Measurements from ENCODE around the gene CT45A5.
"Not testable (repeated sequence)": the region's sequence is repeated elsewhere in the genome, so short reads cannot be mapped to it uniquely, and the experiment has no call there.

The CT45A5 gene

GRCh38 chrX:135785403-135785802, at the start of gene CT45A5:
CT45A5 (minus strand) TSS chrX:135785503; CDS start chrX:135781729, 3,774 bp downstream.
- not testable (repeated sequence) for DNase-seq

GRCh38 chrX:135819912-135820311, 34.6 kb upstream of the CT45A5 start, which contains the start of gene CT45A2:
CT45A2 (minus strand) TSS chrX:135820012; CDS start chrX:135816265, 3,747 bp downstream.
- not testable (repeated sequence) for DNase-seq

- DNase-seq: not testable (repeated sequence)
These were observed 17.4 kb upstream of the CT45A5 start, which contains the start of gene CT45A6 for GRCh38 chrX:135802687-135803086. CT45A6 (minus strand) TSS chrX:135802787; CDS start chrX:135798993, 3,794 bp downstream.

GRCh38 chrX:135768091-135768490, 17.2 kb downstream of the CT45A5 start, which contains the start of gene CT45A3:
CT45A3 (minus strand) TSS chrX:135768191; CDS start chrX:135764444, 3,747 bp downstream.
- DNase-seq: not testable (repeated sequence)

GRCh38 chrX:135744739-135745138, 40.6 kb downstream of the CT45A5 start:
- DNase-seq: not testable (repeated sequence)

GRCh38 chrX:135741192-135741715, 44.0 kb downstream of the CT45A5 start:
- DNase-seq: no peak

GRCh38 chrX:135740681-135741149, 44.6 kb downstream of the CT45A5 start:
- DNase-seq: peak; percentile 19

- DNase-seq: no peak
These were observed 47.8 kb downstream of the CT45A5 start for GRCh38 chrX:135737366-135738071.

- not testable (repeated sequence) for DNase-seq
These were observed 50.6 kb downstream of the CT45A5 start for GRCh38 chrX:135734666-135735065.
